Keratinocyte (primary cell): ENCODE results near the gene TFPI. TPM values are rescaled to one million over a fixed set of nuclear protein-coding genes. Genes with fewer than 3 reads are reported as not detected.

Experiments
- DNase-seq: peaks from one replicate; pipeline ENCODE4 v3.0.0-alpha.2; 2011; ENCODE audit warnings: low read depth, missing footprints, low spot score
- FAIRE-seq: peaks from 2 replicates; lab custom pipeline; 2011; peaks lifted over from hg19 to GRCh38; lab: Jason Lieb, UNC
- H2AFZ ChIP-seq: 2 replicates; pipeline ENCODE4 v1.6.0; 2012; ENCODE audit warnings: low read length, control low read depth, inconsistent platforms; ENCODE audit not compliant: control insufficient read depth
- H3K27ac ChIP-seq: 2 replicates; pipeline ENCODE4 v1.5.1; 2011; ENCODE audit warnings: low read length; ENCODE audit not compliant: control insufficient read depth, insufficient read depth
- H3K27me3 ChIP-seq: 3 replicates; pipeline ENCODE4 v1.6.0; 2011; ENCODE audit warnings: low read length; ENCODE audit not compliant: control insufficient read depth, insufficient read depth; ENCODE audit errors: extremely low read depth
- H3K36me3 ChIP-seq, 2 experiments: 2 replicates in 1 of 2; 3 replicates in 1 of 2; pipeline ENCODE4 v1.5.1; 2011; ENCODE audit warnings: low read length in 2 of 2, mild to moderate bottlenecking in 1 of 2; ENCODE audit not compliant: control insufficient read depth in 2 of 2, insufficient read depth in 2 of 2; ENCODE audit errors: extremely low read depth in 1 of 2
- H3K4me1 ChIP-seq: 3 replicates; pipeline ENCODE4 v1.5.1; 2011; ENCODE audit warnings: low read length; ENCODE audit not compliant: control insufficient read depth, insufficient read depth; ENCODE audit errors: extremely low read depth
- H3K4me2 ChIP-seq: 3 replicates; pipeline ENCODE4 v1.6.0; 2011; ENCODE audit warnings: low read depth, low read length; ENCODE audit not compliant: control insufficient read depth, insufficient read depth; ENCODE audit errors: extremely low read depth
- H3K4me3 ChIP-seq, 3 experiments: fragments of 200-600 bp in 1 of 3; sonication (generic) in 1 of 3; 2 replicates in 2 of 3; 3 replicates in 1 of 3; pipeline ENCODE4 v1.5.1; 2011 to 2016; ENCODE audit warnings: low read length in 3 of 3, mild to moderate bottlenecking in 3 of 3, control low read depth in 2 of 3, inconsistent platforms in 1 of 3, low read depth in 1 of 3, mixed read lengths in 1 of 3, mixed run types in 1 of 3, moderate library complexity in 1 of 3; ENCODE audit not compliant: control insufficient read depth in 2 of 3, insufficient read depth in 2 of 3; ENCODE audit errors: extremely low read depth in 1 of 3
- H3K79me2 ChIP-seq: 2 replicates; pipeline ENCODE4 v1.6.0; 2012; ENCODE audit warnings: low read length; ENCODE audit not compliant: control insufficient read depth, insufficient read depth
- H3K9ac ChIP-seq: 3 replicates; pipeline ENCODE4 v1.6.0; 2011; ENCODE audit warnings: low read length; ENCODE audit not compliant: control insufficient read depth, insufficient read depth; ENCODE audit errors: extremely low read depth
- H3K9me1 ChIP-seq: 3 replicates; pipeline ENCODE4 v1.6.0; 2011; ENCODE audit warnings: low read length; ENCODE audit not compliant: control insufficient read depth, insufficient read depth; ENCODE audit errors: extremely low read depth
- H3K9me3 ChIP-seq: 2 replicates; pipeline ENCODE4 v1.5.1; 2012; ENCODE audit warnings: low read depth, low read length; ENCODE audit not compliant: control insufficient read depth
- H4K20me1 ChIP-seq: 3 replicates; pipeline ENCODE4 v1.6.0; 2011; ENCODE audit warnings: low read length; ENCODE audit not compliant: control insufficient read depth, insufficient read depth; ENCODE audit errors: extremely low read depth
- EZH2 ChIP-seq: IDR thresholded peaks from one replicate; pipeline ENCODE4 v1.6.1; 2012; ENCODE audit warnings: inconsistent platforms, mild to moderate bottlenecking, low read length, moderate library complexity
- dilution Hi-C: fragments of 300-500 bp; cut with MboI; formaldehyde crosslinking; loops from one replicate; pipeline ENCODE4 v1.7.0; 2020; ENCODE audit warnings: low sequenced_read_pairs; ENCODE audit not compliant: extremely low pct_ligation_motif_present
- polyA plus RNA-seq, 5 experiments: library from polyadenylated mRNA; depleted of rRNA in 3 of 5; stranded (reverse) in 3 of 5; stranded (forward) in 1 of 5; unstranded in 1 of 5; fragments of >200 nt; gene quantifications; 1 replicate in 1 of 5; 2 replicates in 3 of 5; 3 replicates in 1 of 5; pipeline versions ENCODE4 v1.2.1 to v1.2.3, GENCODE V29; 2011 to 2012; ENCODE audit warnings: missing spikeins in 2 of 5, low read depth in 1 of 5, low replicate concordance in 1 of 5
- TF ChIP-seq, protein P1 (sequence below), 3 experiments: IDR thresholded peaks in 1 of 3; conservative IDR thresholded peaks in 1 of 3; optimal IDR thresholded peaks in 1 of 3; 2 replicates in 2 of 3; 3 replicates in 1 of 3; pipeline versions ENCODE3 to v1.5.1; 2011; ENCODE audit warnings: low read length in 3 of 3, mild to moderate bottlenecking in 3 of 3, moderate library complexity in 2 of 3, control low read depth in 1 of 3, inconsistent platforms in 1 of 3; ENCODE audit not compliant: insufficient read depth in 2 of 3; ENCODE audit errors: extremely low read depth in 1 of 3

Gene TFPI
- polyA plus RNA-seq, 1 donor (not counting 4 experiments of a cell fraction or from before 2014, with no cell fraction given), result 1.1 TPM

DNA sequence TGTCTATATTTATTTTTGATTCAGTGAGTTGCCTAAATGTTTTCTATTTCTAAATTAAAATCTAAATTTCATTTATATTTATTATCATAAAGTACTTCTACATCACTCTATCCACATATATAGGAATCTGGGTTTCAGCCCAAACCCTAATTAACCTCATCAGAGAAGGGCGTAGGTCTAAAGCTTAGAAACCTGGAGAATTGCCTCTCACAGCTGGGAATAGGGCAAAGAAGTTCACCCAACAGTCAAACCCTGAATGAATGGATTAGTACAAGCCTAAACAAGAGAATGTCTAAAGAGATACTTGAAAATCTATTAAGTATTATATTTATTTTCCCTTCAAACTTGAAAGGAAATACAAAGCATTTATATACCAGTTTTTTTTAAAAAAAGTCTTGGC lies 26.2 kb downstream of the TFPI start:
- no peak overlapping the region for H3K27ac ChIP-seq
- H3K9me3 ChIP-seq, result no peaks in the 10 kb centered on the region
- H3K9ac ChIP-seq, result no peak overlapping the region
- peaks cover 4% of the 10 kb centered on the region for H3K4me1 ChIP-seq
- no peak for TF ChIP-seq EZH2
- TF ChIP-seq, protein P1, sequence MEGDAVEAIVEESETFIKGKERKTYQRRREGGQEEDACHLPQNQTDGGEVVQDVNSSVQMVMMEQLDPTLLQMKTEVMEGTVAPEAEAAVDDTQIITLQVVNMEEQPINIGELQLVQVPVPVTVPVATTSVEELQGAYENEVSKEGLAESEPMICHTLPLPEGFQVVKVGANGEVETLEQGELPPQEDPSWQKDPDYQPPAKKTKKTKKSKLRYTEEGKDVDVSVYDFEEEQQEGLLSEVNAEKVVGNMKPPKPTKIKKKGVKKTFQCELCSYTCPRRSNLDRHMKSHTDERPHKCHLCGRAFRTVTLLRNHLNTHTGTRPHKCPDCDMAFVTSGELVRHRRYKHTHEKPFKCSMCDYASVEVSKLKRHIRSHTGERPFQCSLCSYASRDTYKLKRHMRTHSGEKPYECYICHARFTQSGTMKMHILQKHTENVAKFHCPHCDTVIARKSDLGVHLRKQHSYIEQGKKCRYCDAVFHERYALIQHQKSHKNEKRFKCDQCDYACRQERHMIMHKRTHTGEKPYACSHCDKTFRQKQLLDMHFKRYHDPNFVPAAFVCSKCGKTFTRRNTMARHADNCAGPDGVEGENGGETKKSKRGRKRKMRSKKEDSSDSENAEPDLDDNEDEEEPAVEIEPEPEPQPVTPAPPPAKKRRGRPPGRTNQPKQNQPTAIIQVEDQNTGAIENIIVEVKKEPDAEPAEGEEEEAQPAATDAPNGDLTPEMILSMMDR (optimal IDR thresholded peaks at IDR 0.05 in 1 of 3, IDR thresholded peaks at IDR 0.05 in 1 of 3, conservative IDR thresholded peaks at IDR 0.05 in 1 of 3; ENCODE audit: extremely low read depth in 1 of 3, insufficient read depth in 2 of 3, low read length in 3 of 3), result no peak
- FAIRE-seq (no peak), DNase-seq (no peak)
- no peak overlapping the region for H2AFZ ChIP-seq
- no peaks in the 10 kb centered on the region for H3K9me1 ChIP-seq
- H3K4me3 ChIP-seq, result no peak overlapping the region
- H3K36me3 ChIP-seq, result no peaks in the 10 kb centered on the region
- no peaks in the 10 kb centered on the region for H3K79me2 ChIP-seq
- no peaks in the 10 kb centered on the region for H3K27me3 ChIP-seq
- dilution Hi-C loops, result no loop called here
- no peaks in the 10 kb centered on the region for H4K20me1 ChIP-seq
- H3K4me2 ChIP-seq, result no peak overlapping the region

DNA sequence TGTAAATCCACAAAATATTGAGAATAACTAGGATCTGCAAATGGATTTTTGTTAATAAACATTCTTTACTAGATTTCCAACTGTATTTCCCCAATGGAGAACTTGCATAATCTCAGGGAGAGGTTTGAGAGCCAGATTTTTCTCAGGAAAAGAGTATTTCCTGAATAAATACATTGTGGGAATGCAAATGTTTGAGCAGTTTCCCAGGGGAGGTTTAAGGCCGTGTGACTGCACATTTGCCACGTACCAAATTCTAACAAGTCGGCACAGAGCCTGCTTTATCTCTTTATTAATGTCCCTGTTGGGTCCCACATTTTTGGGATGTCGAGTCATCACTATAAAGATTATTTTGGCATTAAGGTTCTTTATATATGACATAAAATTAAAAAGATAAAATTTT lies 27.0 kb downstream of the TFPI start:
- no peak overlapping the region for H3K4me3 ChIP-seq
- TF ChIP-seq, protein P1 (optimal IDR thresholded peaks at IDR 0.05 in 1 of 3, IDR thresholded peaks at IDR 0.05 in 1 of 3, conservative IDR thresholded peaks at IDR 0.05 in 1 of 3; ENCODE audit: extremely low read depth in 1 of 3, insufficient read depth in 2 of 3, low read length in 3 of 3), result no peak
- TF ChIP-seq EZH2, result no peak
- H3K4me1 ChIP-seq, result peaks cover 4% of the 10 kb centered on the region
- H2AFZ ChIP-seq, result peak overlapping the region; percentile 22
- no peaks in the 10 kb centered on the region for H3K27me3 ChIP-seq
- dilution Hi-C loops, result no loop called here
- FAIRE-seq, result no peak
- H3K9me3 ChIP-seq, result no peaks in the 10 kb centered on the region
- no peaks in the 10 kb centered on the region for H3K79me2 ChIP-seq
- H3K36me3 ChIP-seq, result no peaks in the 10 kb centered on the region
- no peaks in the 10 kb centered on the region for H3K9me1 ChIP-seq
- H3K4me2 ChIP-seq, result no peak overlapping the region
- no peak for DNase-seq
- H4K20me1 ChIP-seq, result no peaks in the 10 kb centered on the region
- no peak overlapping the region for H3K27ac ChIP-seq
- H3K9ac ChIP-seq, result no peak overlapping the region
